ENCODE measurements around the gene CFAP61. TPM values are rescaled to one million over a fixed set of nuclear protein-coding genes. Genes with fewer than 3 reads are reported as not detected.

The CFAP61 gene
- total RNA-seq, 1 donor from 2014 or later = 5.6 TPM

GRCh38 chr20:20018366-20018765, 34.0 kb upstream of the CFAP61 start:
- Mint-ChIP-seq H3K9me3 (no peaks in the 10 kb centered on the region), H3K27ac (peak overlapping the region; percentile 19), H3K27me3 (no peaks in the 10 kb centered on the region), H3K4me3 (peak overlapping the region; percentile 84), H3K36me3 (peaks cover 13% of the 10 kb centered on the region), H3K4me1 (ENCODE audit: unreplicated experiment) (peaks cover 48% of the 10 kb centered on the region)
- TF ChIP-seq CTCF (conservative IDR thresholded peaks at IDR 0.05) = no peak
- DNase-seq (ENCODE audit: extremely low spot score, unreplicated experiment) = no peak

GRCh38 chr20:20019123-20019522, 33.2 kb upstream of the CFAP61 start:
- peak overlapping the region; percentile 84 for H3K4me3 Mint-ChIP-seq
- no peak for DNase-seq (ENCODE audit: extremely low spot score, unreplicated experiment)
- no peak for TF ChIP-seq CTCF (conservative IDR thresholded peaks at IDR 0.05)
- peaks cover 48% of the 10 kb centered on the region for H3K4me1 Mint-ChIP-seq (ENCODE audit: unreplicated experiment)
- H3K27ac Mint-ChIP-seq = peak overlapping the region; percentile 27
- H3K9me3 Mint-ChIP-seq = no peaks in the 10 kb centered on the region
- H3K27me3 Mint-ChIP-seq = no peaks in the 10 kb centered on the region
- peaks cover 21% of the 10 kb centered on the region for H3K36me3 Mint-ChIP-seq

- DNase-seq (ENCODE audit: extremely low spot score, unreplicated experiment) = no peak
- H3K4me3 Mint-ChIP-seq = peak overlapping the region; percentile 24
- H3K27ac Mint-ChIP-seq = peak overlapping the region; percentile 53
- H3K27me3 Mint-ChIP-seq = no peaks in the 10 kb centered on the region
- no peak for TF ChIP-seq CTCF (conservative IDR thresholded peaks at IDR 0.05)
- peaks cover 46% of the 10 kb centered on the region for H3K4me1 Mint-ChIP-seq (ENCODE audit: unreplicated experiment)
- peaks cover 24% of the 10 kb centered on the region for H3K36me3 Mint-ChIP-seq
- H3K9me3 Mint-ChIP-seq = no peaks in the 10 kb centered on the region
Measured at GRCh38 chr20:20020908-20021307, 31.4 kb upstream of the CFAP61 start.

GRCh38 chr20:20021835-20022234, 30.5 kb upstream of the CFAP61 start:
- Mint-ChIP-seq H3K4me3 (peak overlapping the region; percentile 3), H3K27me3 (no peaks in the 10 kb centered on the region), H3K4me1 (ENCODE audit: unreplicated experiment) (peaks cover 44% of the 10 kb centered on the region), H3K36me3 (peaks cover 24% of the 10 kb centered on the region), H3K9me3 (no peaks in the 10 kb centered on the region), H3K27ac (peak overlapping the region; percentile 37)
- DNase-seq (ENCODE audit: extremely low spot score, unreplicated experiment) = no peak
- no peak for TF ChIP-seq CTCF (conservative IDR thresholded peaks at IDR 0.05)

GRCh38 chr20:20022498-20022897, 29.8 kb upstream of the CFAP61 start:
- Mint-ChIP-seq H3K9me3 (no peaks in the 10 kb centered on the region), H3K27me3 (no peaks in the 10 kb centered on the region), H3K4me1 (ENCODE audit: unreplicated experiment) (peaks cover 41% of the 10 kb centered on the region), H3K27ac (no peak overlapping the region), H3K4me3 (no peak overlapping the region), H3K36me3 (peaks cover 24% of the 10 kb centered on the region)
- no peak for DNase-seq (ENCODE audit: extremely low spot score, unreplicated experiment)
- no peak for TF ChIP-seq CTCF (conservative IDR thresholded peaks at IDR 0.05)

GRCh38 chr20:20023395-20023794, 28.9 kb upstream of the CFAP61 start:
- H3K4me1 Mint-ChIP-seq (ENCODE audit: unreplicated experiment) = peaks cover 34% of the 10 kb centered on the region
- peaks cover 27% of the 10 kb centered on the region for H3K36me3 Mint-ChIP-seq
- DNase-seq (ENCODE audit: extremely low spot score, unreplicated experiment) = no peak
- TF ChIP-seq CTCF (conservative IDR thresholded peaks at IDR 0.05) = no peak
- no peak overlapping the region for H3K4me3 Mint-ChIP-seq
- H3K27ac Mint-ChIP-seq = no peak overlapping the region
- no peaks in the 10 kb centered on the region for H3K9me3 Mint-ChIP-seq
- no peaks in the 10 kb centered on the region for H3K27me3 Mint-ChIP-seq
